ENCODE data around the gene TADA2A.

TADA2A gene

DNA sequence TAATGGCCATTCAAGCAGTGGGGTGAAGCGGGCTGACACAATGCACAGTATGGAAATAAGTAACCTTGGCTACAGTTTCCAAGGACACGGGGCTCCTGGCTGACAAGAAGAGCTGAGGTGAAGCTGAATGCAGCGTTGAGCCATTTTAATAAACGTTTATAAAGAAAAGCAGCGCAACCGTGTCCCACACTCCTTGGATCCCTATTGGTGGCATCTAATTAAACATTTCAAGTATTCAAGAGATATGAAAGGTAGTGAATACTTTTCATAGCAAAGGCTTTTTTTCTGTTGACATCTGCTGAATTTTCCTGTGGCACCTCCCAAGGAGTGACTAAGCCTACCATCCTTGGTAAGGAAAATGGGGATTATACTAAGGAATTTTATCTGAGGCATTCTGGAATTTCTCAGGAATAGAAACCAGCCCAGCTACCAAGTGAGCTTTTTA, 109.5 kb downstream of the TADA2A start:
- Histone ChIP-seq H3K9me3 (no peaks in the 10 kb centered on the region), H3K4me1 (no peaks in the 10 kb centered on the region), H3K27me3 (no peaks in the 10 kb centered on the region), H3K36me3 (peaks cover 41% of the 10 kb centered on the region), H3K4me3 (ENCODE audit: low read depth, low read length) (no peak overlapping the region)
- TF ChIP-seq, protein P1, sequence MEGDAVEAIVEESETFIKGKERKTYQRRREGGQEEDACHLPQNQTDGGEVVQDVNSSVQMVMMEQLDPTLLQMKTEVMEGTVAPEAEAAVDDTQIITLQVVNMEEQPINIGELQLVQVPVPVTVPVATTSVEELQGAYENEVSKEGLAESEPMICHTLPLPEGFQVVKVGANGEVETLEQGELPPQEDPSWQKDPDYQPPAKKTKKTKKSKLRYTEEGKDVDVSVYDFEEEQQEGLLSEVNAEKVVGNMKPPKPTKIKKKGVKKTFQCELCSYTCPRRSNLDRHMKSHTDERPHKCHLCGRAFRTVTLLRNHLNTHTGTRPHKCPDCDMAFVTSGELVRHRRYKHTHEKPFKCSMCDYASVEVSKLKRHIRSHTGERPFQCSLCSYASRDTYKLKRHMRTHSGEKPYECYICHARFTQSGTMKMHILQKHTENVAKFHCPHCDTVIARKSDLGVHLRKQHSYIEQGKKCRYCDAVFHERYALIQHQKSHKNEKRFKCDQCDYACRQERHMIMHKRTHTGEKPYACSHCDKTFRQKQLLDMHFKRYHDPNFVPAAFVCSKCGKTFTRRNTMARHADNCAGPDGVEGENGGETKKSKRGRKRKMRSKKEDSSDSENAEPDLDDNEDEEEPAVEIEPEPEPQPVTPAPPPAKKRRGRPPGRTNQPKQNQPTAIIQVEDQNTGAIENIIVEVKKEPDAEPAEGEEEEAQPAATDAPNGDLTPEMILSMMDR (IDR thresholded peaks at IDR 0.05; ENCODE audit: low read depth, low read length) = no peak
- no peak for DNase-seq

DNA sequence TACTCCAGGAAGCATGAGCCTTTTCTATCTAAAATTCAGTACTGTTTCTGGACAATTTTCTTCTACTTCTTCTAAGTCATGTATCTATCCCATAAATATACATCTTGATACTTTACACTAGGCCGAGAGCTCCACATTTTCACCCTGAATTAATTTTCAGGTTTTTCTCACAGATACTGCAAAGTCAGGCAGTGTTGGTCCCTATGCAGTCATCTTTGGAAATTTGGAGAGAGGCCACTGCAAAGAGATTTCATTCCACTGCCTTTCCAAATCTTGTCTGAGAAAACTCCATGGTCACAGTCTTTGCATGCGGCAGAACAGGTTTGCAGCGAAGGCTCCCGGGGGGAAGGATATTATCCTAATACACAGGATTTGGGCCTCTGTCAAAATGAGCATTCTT, 111.2 kb downstream of the TADA2A start:
- Histone ChIP-seq H3K36me3 (peaks cover 41% of the 10 kb centered on the region), H3K4me3 (ENCODE audit: low read depth, low read length) (no peak overlapping the region), H3K27me3 (no peaks in the 10 kb centered on the region), H3K9me3 (no peaks in the 10 kb centered on the region), H3K4me1 (no peaks in the 10 kb centered on the region)
- TF ChIP-seq, protein P1 (IDR thresholded peaks at IDR 0.05; ENCODE audit: low read depth, low read length) = no peak
- DNase-seq = no peak

DNA sequence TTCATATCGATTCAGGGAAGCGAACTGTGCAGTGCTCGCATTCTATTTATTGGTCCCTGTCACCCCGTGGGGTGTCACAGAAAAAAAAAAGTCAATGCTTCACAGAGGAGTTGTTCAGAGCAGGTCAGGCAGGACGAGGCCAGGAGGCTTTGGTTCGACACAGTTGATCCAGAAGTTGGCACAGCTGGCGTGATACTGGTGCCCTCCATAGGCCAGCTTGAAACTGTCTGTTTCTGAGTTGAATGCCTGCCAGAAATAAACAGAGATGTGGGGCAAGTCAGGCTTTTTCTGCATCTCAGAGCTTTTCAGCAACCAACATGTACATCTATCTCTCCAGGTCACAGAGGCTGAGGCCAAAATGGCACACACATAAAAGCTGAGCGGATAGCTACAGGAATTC, 112.1 kb downstream of the TADA2A start:
- Histone ChIP-seq H3K36me3 (peaks cover 46% of the 10 kb centered on the region), H3K27me3 (no peaks in the 10 kb centered on the region), H3K4me3 (ENCODE audit: low read depth, low read length) (no peak overlapping the region), H3K4me1 (no peaks in the 10 kb centered on the region), H3K9me3 (no peaks in the 10 kb centered on the region)
- no peak for DNase-seq
- TF ChIP-seq, protein P1 (IDR thresholded peaks at IDR 0.05; ENCODE audit: low read depth, low read length) = no peak

DNA sequence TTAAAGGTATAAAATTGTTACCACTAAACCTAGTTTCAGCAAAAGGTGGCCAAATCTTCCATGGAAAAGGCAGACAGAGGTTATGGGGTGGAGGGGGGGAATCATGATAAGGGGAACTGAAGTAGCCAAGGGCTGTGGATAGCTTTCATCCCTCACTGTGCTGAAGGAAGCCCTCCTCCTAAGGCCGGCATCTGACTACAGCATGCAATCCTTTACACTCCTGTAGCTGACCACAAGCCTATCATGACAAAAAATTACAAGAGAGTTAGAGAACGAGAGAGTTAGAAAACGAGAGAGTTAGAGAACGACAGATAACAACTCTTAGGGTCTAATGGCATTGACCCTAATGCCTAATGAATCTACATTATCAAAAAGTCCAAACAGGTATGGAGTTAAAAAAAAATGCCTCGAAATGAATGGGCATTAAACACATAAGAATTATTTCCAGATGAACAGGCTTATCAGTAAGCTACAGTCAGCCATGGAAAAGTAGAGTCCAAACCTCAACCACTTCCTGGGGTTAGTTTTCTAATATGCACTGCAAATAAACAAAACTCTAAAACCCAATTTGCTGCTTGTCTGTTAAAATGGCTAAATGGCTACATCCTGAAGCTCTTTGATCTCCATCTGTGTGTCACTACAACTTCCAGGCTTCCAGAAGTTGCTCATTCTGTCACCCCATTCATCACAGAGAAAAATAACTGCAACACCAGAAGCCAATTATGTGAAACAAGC, 112.7 kb downstream of the TADA2A start:
- Histone ChIP-seq H3K36me3 (peaks cover 46% of the 10 kb centered on the region), H3K4me1 (no peaks in the 10 kb centered on the region), H3K27me3 (no peaks in the 10 kb centered on the region), H3K9me3 (no peaks in the 10 kb centered on the region), H3K4me3 (ENCODE audit: low read depth, low read length) (no peak overlapping the region)
- TF ChIP-seq, protein P1 (IDR thresholded peaks at IDR 0.05; ENCODE audit: low read depth, low read length) = no peak
- no peak for DNase-seq

DNA sequence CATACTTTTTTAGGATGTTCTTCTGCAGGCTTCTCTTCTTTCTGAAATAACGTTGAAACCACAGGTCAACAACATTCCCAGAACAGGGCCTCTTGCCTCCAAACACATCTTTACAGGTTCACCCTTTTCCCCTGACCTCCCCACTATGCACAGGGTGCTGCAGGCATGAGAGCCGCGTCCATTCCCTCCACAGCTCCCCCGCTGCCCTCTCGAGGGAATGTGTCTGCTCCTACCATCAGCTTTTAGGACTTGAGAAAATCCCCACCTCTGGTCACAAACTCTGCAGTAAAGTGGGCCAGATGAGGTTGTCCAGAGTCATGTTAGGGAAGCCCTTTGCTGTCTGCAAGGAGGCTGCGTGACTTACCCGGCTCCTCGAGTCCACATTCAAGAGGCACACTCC, 113.5 kb downstream of the TADA2A start:
- Histone ChIP-seq H3K27me3 (no peaks in the 10 kb centered on the region), H3K9me3 (no peaks in the 10 kb centered on the region), H3K36me3 (peaks cover 43% of the 10 kb centered on the region), H3K4me1 (no peaks in the 10 kb centered on the region), H3K4me3 (ENCODE audit: low read depth, low read length) (no peak overlapping the region)
- no peak for DNase-seq
- TF ChIP-seq, protein P1 (IDR thresholded peaks at IDR 0.05; ENCODE audit: low read depth, low read length) = no peak

DNA sequence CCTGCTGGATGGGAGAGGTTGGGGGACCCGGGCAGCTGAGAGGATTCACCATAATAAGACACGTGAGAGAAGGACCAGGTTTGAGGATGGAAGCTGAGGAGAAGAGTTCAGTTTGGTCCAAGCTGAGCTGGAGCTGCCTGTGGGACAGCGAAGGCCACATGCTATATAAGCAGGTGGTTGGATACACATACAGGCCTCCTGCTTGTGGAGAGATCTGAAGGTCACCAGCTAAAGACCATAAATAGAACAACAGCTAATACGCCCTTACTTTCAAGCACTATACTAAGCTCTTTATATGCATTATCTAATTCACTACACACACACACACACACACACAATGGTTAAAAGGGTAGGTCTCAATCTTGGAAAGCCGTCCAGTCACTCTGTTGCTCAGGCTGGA, 115.1 kb downstream of the TADA2A start:
- Histone ChIP-seq H3K4me3 (ENCODE audit: low read depth, low read length) (no peak overlapping the region), H3K36me3 (peaks cover 39% of the 10 kb centered on the region)
- TF ChIP-seq, protein P1 (IDR thresholded peaks at IDR 0.05; ENCODE audit: low read depth, low read length) = no peak

More for the DNA sequence above, 115.1 kb downstream of the TADA2A start:
- Histone ChIP-seq H3K9me3 (no peaks in the 10 kb centered on the region), H3K4me1 (no peaks in the 10 kb centered on the region), H3K27me3 (no peaks in the 10 kb centered on the region)
- no peak for DNase-seq

Measured in BE2C (cell line).